Tibial nerve (tissue), 3 donors: ENCODE data around the gene ASIC2.

Source experiments
- CTCF ChIP-seq, 5 experiments: fragments of 200-600 bp in 3 of 5; fragments of 450-650 bp in 2 of 5; sonication (generic) in 3 of 5; IDR thresholded peaks; one replicate each; pipeline ENCODE4 v1.5.1; 2016 to 2019; ENCODE audit warnings: antibody characterized with exemption in 5 of 5, mild to moderate bottlenecking in 3 of 5, moderate library complexity in 2 of 5
- POLR2A ChIP-seq, 2 donors: fragments of 450-650 bp; IDR thresholded peaks; one replicate each; pipeline ENCODE4 v1.6.1; 2017; ENCODE audit warnings: antibody characterized with exemption in 2 of 2, mild to moderate bottlenecking in 2 of 2, moderate library complexity in 2 of 2

- no peak for TF ChIP-seq CTCF (IDR thresholded peaks at IDR 0.05)
- TF ChIP-seq POLR2A (IDR thresholded peaks at IDR 0.05) = no peak
These were observed 19.8 kb downstream of the ASIC2 start for GRCh38 chr17:33273271-33273670.
